Hepatocyte (in vitro differentiated cells): ENCODE measurements around the gene FREY1. TPM values are rescaled to one million over a fixed set of nuclear protein-coding genes. Genes with fewer than 3 reads are reported as not detected.
A peak's percentile ranks its signal among the peaks of the same experiment; 100 is the strongest.
"Not testable (repeated sequence)": the region's sequence is repeated elsewhere in the genome, so short reads cannot be mapped to it uniquely, and the experiment has no call there.

Experiments used
- DNase-seq: peaks from one replicate; pipeline ENCODE4 v3.0.0-alpha.2; 2016; ENCODE audit warnings: low spot score
- H2AFZ ChIP-seq: fragments of 200-600 bp; sonication (generic); 2 replicates; pipeline ENCODE4 v1.6.0; 2016; ENCODE audit warnings: antibody characterized with exemption, mild to moderate bottlenecking
- H3K27ac ChIP-seq: fragments of 200-600 bp; sonication (generic); 2 replicates; pipeline ENCODE4 v1.5.1; 2016; ENCODE audit warnings: mild to moderate bottlenecking
- H3K27me3 ChIP-seq: fragments of 200-600 bp; sonication (generic); 2 replicates; pipeline ENCODE4 v1.6.1; 2016
- H3K36me3 ChIP-seq: fragments of 200-600 bp; sonication (generic); replicated peaks from 2 replicates; pipeline ENCODE4 v1.5.1; 2016; ENCODE audit warnings: low read depth; ENCODE audit not compliant: insufficient read depth
- H3K4me1 ChIP-seq: fragments of 200-600 bp; sonication (generic); 2 replicates; pipeline ENCODE4 v1.5.1; 2016; ENCODE audit warnings: mild to moderate bottlenecking, moderate library complexity; ENCODE audit not compliant: insufficient read depth
- H3K4me2 ChIP-seq: fragments of 200-600 bp; sonication (generic); 2 replicates; pipeline ENCODE4 v1.6.0; 2016
- H3K4me3 ChIP-seq: fragments of 200-600 bp; sonication (generic); 2 replicates; pipeline ENCODE4 v1.5.1; 2016; ENCODE audit warnings: mild to moderate bottlenecking
- H3K79me2 ChIP-seq: fragments of 200-600 bp; sonication (generic); 2 replicates; pipeline ENCODE4 v1.6.0; 2017; ENCODE audit warnings: mild to moderate bottlenecking
- H3K9me2 ChIP-seq: fragments of 200-600 bp; sonication (generic); replicated peaks from 2 replicates; pipeline ENCODE4 v1.6.0; 2017; ENCODE audit warnings: mild to moderate bottlenecking; ENCODE audit not compliant: insufficient read depth
- H3K9me3 ChIP-seq: fragments of 200-600 bp; sonication (generic); 2 replicates; pipeline ENCODE4 v1.5.1; 2016; ENCODE audit warnings: low read depth, mild to moderate bottlenecking
- H4K20me1 ChIP-seq: fragments of 200-600 bp; sonication (generic); 2 replicates; pipeline ENCODE4 v1.6.0; 2016; ENCODE audit warnings: mild to moderate bottlenecking; ENCODE audit not compliant: insufficient read depth, poor library complexity, severe bottlenecking
- EZH2 ChIP-seq: fragments of 200-600 bp; sonication (generic); IDR thresholded peaks from 2 replicates; pipeline ENCODE4 v1.6.1; 2016; ENCODE audit warnings: antibody characterized with exemption, mild to moderate bottlenecking, borderline replicate concordance
- EZH2phosphoT487 ChIP-seq: fragments of 200-600 bp; sonication (generic); IDR thresholded peaks from one replicate; pipeline ENCODE4 v1.6.1; 2018; ENCODE audit warnings: antibody characterized with exemption, mild to moderate bottlenecking, low read depth, moderate library complexity; ENCODE audit not compliant: unreplicated experiment, severe bottlenecking
- WGBS: methylation state at CpG from one replicate; pipeline ENCODE4 v1.1.6; 2016; ENCODE audit warnings: low lambda C conversion rate; ENCODE audit errors: missing lambda C conversion rate; 5-methylcytosine and 5-hydroxymethylcytosine counted together
- polyA plus RNA-seq: library from polyadenylated mRNA; unstranded; fragments of >200 nt; fragmentation: Nextera tagmentation; extraction: Ambion mirVana; gene quantifications from 2 replicates; pipeline ENCODE4 v1.2.1, GENCODE V29; 2016
- total RNA-seq: library from RNA; depleted of rRNA; stranded (reverse); fragments of >200 nt; gene quantifications from 2 replicates; pipeline ENCODE4 v1.2.3, GENCODE V29; 2014
- TF ChIP-seq, protein P1 (sequence below): fragments of 200-600 bp; sonication (generic); IDR thresholded peaks from 2 replicates; pipeline ENCODE4 v1.5.1; 2016; ENCODE audit warnings: antibody characterized with exemption, mild to moderate bottlenecking; ENCODE audit not compliant: poor library complexity

Gene FREY1
- total and polyA plus RNA-seq, 2 experiments from 2014 or later: not detected

DNA sequence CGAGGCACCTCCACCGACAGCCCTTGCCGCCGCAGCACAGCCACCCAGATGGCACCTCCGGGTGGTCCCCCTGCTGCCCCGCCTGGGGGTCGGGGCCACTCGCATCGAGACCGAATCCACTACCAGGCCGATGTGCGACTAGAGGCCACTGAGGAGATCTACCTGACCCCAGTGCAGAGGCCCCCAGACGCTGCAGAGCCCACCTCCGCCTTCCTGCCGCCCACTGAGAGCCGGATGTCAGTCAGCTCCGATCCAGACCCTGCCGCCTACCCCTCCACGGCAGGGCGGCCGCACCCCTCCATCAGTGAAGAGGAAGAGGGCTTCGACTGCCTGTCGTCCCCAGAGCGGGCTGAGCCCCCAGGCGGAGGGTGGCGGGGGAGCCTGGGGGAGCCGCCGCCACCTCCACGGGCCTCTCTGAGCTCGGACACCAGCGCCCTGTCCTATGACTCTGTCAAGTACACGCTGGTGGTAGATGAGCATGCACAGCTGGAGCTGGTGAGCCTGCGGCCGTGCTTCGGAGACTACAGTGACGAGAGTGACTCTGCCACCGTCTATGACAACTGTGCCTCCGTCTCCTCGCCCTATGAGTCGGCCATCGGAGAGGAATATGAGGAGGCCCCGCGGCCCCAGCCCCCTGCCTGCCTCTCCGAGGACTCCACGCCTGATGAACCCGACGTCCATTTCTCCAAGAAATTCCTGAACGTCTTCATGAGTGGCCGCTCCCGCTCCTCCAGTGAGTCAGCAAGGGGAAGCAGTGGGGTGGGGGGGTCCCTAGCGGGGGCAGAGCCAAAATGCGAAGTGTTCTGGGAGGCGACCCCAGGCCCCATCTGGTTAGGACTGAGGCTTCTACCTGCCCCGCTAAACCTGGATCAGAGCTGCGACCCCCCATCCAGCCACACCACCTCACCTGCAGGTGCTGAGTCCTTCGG, 4.4 kb downstream of the FREY1 start:
- no peaks in the 10 kb centered on the region for H3K9me3 ChIP-seq
- TF ChIP-seq EZH2phosphoT487: no peak
- no peak for TF ChIP-seq EZH2
- TF ChIP-seq, protein P1, sequence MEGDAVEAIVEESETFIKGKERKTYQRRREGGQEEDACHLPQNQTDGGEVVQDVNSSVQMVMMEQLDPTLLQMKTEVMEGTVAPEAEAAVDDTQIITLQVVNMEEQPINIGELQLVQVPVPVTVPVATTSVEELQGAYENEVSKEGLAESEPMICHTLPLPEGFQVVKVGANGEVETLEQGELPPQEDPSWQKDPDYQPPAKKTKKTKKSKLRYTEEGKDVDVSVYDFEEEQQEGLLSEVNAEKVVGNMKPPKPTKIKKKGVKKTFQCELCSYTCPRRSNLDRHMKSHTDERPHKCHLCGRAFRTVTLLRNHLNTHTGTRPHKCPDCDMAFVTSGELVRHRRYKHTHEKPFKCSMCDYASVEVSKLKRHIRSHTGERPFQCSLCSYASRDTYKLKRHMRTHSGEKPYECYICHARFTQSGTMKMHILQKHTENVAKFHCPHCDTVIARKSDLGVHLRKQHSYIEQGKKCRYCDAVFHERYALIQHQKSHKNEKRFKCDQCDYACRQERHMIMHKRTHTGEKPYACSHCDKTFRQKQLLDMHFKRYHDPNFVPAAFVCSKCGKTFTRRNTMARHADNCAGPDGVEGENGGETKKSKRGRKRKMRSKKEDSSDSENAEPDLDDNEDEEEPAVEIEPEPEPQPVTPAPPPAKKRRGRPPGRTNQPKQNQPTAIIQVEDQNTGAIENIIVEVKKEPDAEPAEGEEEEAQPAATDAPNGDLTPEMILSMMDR: no peak
- no peaks in the 10 kb centered on the region for H3K79me2 ChIP-seq
- no peaks in the 10 kb centered on the region for H3K9me2 ChIP-seq
- no peak overlapping the region for H3K27ac ChIP-seq
- WGBS: 96% methylated on average over 41 of the region's 56 CpGs
- H3K36me3 ChIP-seq: no peaks in the 10 kb centered on the region
- no peak overlapping the region for H3K4me2 ChIP-seq
- no peak for DNase-seq
- H2AFZ ChIP-seq: no peak overlapping the region
- H3K4me1 ChIP-seq: peaks cover 6% of the 10 kb centered on the region
- H3K27me3 ChIP-seq: no peaks in the 10 kb centered on the region
- no peaks in the 10 kb centered on the region for H4K20me1 ChIP-seq
- H3K4me3 ChIP-seq: no peak overlapping the region

DNA sequence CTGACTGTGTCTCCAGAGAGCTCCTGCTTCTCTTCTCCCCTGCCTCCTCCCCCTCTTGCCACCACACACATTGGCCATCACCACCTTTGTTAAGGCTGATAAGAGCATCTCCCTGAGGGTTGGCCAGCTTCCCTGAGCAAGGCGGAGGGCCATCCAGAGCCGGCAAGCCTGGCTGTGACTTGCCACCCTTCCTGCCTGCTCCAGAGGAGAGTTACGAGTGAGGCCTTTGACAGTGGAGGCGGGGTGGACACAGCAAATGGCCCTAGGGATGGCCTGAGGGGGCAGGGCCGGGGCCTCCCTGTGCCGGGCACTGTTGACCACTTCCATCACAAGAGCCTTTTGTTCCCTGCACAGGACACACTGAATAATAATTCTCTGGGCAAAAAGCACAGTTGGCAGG, 5.4 kb downstream of the FREY1 start:
- Histone ChIP-seq H3K9me3 (no peaks in the 10 kb centered on the region), H3K79me2 (no peaks in the 10 kb centered on the region), H3K27me3 (no peaks in the 10 kb centered on the region), H3K4me3 (no peak overlapping the region), H3K9me2 (no peaks in the 10 kb centered on the region), H2AFZ (no peak overlapping the region), H3K4me2 (no peak overlapping the region), H3K27ac (no peak overlapping the region), H3K4me1 (peaks cover 6% of the 10 kb centered on the region), H3K36me3 (no peaks in the 10 kb centered on the region), H4K20me1 (no peaks in the 10 kb centered on the region)
- TF ChIP-seq EZH2phosphoT487 (no peak), EZH2 (no peak)
- TF ChIP-seq, protein P1: no peak
- 92% methylated on average over 6 of the region's 6 CpGs for WGBS
- no peak for DNase-seq

- Histone ChIP-seq H3K4me1 (peaks cover 6% of the 10 kb centered on the region), H4K20me1 (no peaks in the 10 kb centered on the region), H3K27ac (no peak overlapping the region), H3K79me2 (no peaks in the 10 kb centered on the region), H3K27me3 (no peaks in the 10 kb centered on the region), H3K4me2 (peak overlapping the region; percentile 93), H2AFZ (no peak overlapping the region), H3K9me3 (no peaks in the 10 kb centered on the region), H3K4me3 (peak overlapping the region; percentile 21), H3K36me3 (no peaks in the 10 kb centered on the region), H3K9me2 (no peaks in the 10 kb centered on the region)
- DNase-seq: no peak
- no peak for TF ChIP-seq EZH2phosphoT487
- TF ChIP-seq, protein P1: no peak
- TF ChIP-seq EZH2: no peak
- WGBS: 50% methylated on average over 7 of the region's 8 CpGs
Measured at GRCh38 chr11:45900916-45901617, 6.0 kb downstream of the FREY1 start.

- H4K20me1 ChIP-seq, DNase-seq, H3K79me2 ChIP-seq, H3K27me3 ChIP-seq, H3K9me3 ChIP-seq, H3K27ac ChIP-seq, H3K4me1 ChIP-seq, H3K9me2 ChIP-seq, H3K36me3 ChIP-seq: not testable (repeated sequence)
- WGBS: 5% methylated on average over 25 of the region's 59 CpGs
- peak overlapping the region; percentile 21 for H3K4me3 ChIP-seq
- peak overlapping the region; percentile 25 for H2AFZ ChIP-seq
- peak overlapping the region; percentile 93 for H3K4me2 ChIP-seq
Measured at GRCh38 chr11:45900175-45900800, 6.8 kb downstream of the FREY1 start.
